SJSA1 (cell line): Measurements from ENCODE around the gene RAB3GAP1. TPM values are rescaled to one million over a fixed set of nuclear protein-coding genes. Genes with fewer than 3 reads are reported as not detected.

ENCODE experiments used
- DNase-seq, 2 experiments: peaks; one replicate each; pipeline ENCODE4 v3.0.0-alpha.2; 2015 to 2020; ENCODE audit warnings: low spot score in 2 of 2, low read depth in 1 of 2
- H3K27ac ChIP-seq: fragments of 250-450 bp; sonication (Bioruptor Pico); 2 replicates; pipeline ENCODE4 v1.5.1; 2020; ENCODE audit warnings: mild to moderate bottlenecking, moderate library complexity
- H3K27me3 ChIP-seq: fragments of 250-450 bp; sonication (Bioruptor Pico); replicated peaks from 2 replicates; pipeline ENCODE4 v1.5.1; 2020; ENCODE audit warnings: mild to moderate bottlenecking, moderate library complexity
- H3K36me3 ChIP-seq: fragments of 250-450 bp; sonication (Bioruptor Pico); 2 replicates; pipeline ENCODE4 v1.5.1; 2020; ENCODE audit warnings: mild to moderate bottlenecking
- H3K4me1 ChIP-seq: fragments of 250-450 bp; sonication (Bioruptor Pico); replicated peaks from 2 replicates; pipeline ENCODE4 v1.6.1; 2021; ENCODE audit warnings: mild to moderate bottlenecking
- H3K4me3 ChIP-seq: fragments of 250-450 bp; sonication (Bioruptor Pico); 2 replicates; pipeline ENCODE4 v1.5.1; 2020; ENCODE audit warnings: mild to moderate bottlenecking
- H3K9me3 ChIP-seq: fragments of 250-450 bp; sonication (Bioruptor Pico); replicated peaks from 2 replicates; pipeline ENCODE4 v1.5.1; 2020; ENCODE audit warnings: mild to moderate bottlenecking
- total RNA-seq: library from RNA; depleted of rRNA; stranded (reverse); fragments of >200 nt; shearing (Covaris generic); gene quantifications from 2 replicates; pipeline ENCODE4 v1.2.3, GENCODE V29; 2014

RAB3GAP1 gene
- total RNA-seq, 1 experiment from 2014 or later: 56.5 TPM

DNA sequence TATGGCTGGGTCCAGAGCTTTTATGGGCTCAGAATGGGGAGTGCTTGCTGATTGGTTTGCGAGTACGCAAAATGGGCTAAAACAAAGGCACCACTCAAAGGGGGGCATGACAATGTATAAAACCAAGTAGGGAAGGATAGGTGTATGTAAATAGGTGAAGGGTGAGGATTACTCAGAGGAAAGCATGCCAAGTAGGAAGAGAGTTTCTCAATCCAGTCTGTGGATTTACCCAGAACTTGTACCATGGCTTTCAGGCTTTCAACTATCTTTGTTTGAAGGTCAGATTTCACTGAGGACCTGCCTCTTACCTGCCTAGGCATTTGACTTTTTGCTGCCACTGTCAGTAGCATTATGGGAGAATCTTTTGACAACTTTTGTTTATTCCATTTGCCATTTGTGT, 92.3 kb downstream of the RAB3GAP1 start:
- Histone ChIP-seq H3K4me1 (no peaks in the 10 kb centered on the region), H3K9me3 (no peaks in the 10 kb centered on the region; the same call in 1 of the 2 replicates), H3K4me3 (no peak overlapping the region), H3K27ac (no peak overlapping the region), H3K36me3 (peaks cover 28% of the 10 kb centered on the region), H3K27me3 (no peaks in the 10 kb centered on the region)
- DNase-seq: no peak

DNA sequence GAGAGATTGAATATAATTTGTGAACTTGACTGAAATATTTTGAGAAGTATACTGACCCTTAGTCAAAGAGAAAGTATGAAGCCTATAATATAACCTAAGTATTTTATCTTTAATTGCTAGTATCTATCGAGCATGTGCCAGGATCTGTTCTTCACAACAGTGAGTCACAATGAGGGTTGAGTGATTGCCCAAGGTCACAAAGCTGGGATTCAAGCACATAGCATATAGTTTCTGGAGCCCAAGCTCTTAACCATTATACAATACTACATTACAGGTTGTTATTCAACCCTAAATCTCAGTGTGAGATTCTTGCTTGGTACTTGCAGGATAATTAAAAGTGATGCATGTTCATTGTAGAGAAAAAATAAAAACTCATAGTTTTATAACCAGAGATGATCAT, 97.2 kb downstream of the RAB3GAP1 start:
- DNase-seq: no peak
- Histone ChIP-seq H3K36me3 (peaks cover 32% of the 10 kb centered on the region), H3K4me1 (no peaks in the 10 kb centered on the region)

GRCh38 chr2:135150725-135151124, 98.6 kb downstream of the RAB3GAP1 start:
- Histone ChIP-seq H3K27ac (no peak overlapping the region), H3K36me3 (peaks cover 39% of the 10 kb centered on the region), H3K9me3 (no peaks in the 10 kb centered on the region), H3K4me3 (no peak overlapping the region), H3K4me1 (no peaks in the 10 kb centered on the region), H3K27me3 (no peaks in the 10 kb centered on the region)
- DNase-seq: no peak

More for the DNA sequence above, 97.2 kb downstream of the RAB3GAP1 start:
- Histone ChIP-seq H3K9me3 (no peaks in the 10 kb centered on the region), H3K27me3 (no peaks in the 10 kb centered on the region), H3K27ac (no peak overlapping the region), H3K4me3 (no peak overlapping the region)

GRCh38 chr2:135151615-135152014, 99.5 kb downstream of the RAB3GAP1 start:
- H3K4me1 ChIP-seq: no peaks in the 10 kb centered on the region
- H3K9me3 ChIP-seq: no peaks in the 10 kb centered on the region
- no peaks in the 10 kb centered on the region for H3K27me3 ChIP-seq
- H3K4me3 ChIP-seq: no peak overlapping the region
- peaks cover 46% of the 10 kb centered on the region for H3K36me3 ChIP-seq
- no peak overlapping the region for H3K27ac ChIP-seq
- DNase-seq: no peak

DNA sequence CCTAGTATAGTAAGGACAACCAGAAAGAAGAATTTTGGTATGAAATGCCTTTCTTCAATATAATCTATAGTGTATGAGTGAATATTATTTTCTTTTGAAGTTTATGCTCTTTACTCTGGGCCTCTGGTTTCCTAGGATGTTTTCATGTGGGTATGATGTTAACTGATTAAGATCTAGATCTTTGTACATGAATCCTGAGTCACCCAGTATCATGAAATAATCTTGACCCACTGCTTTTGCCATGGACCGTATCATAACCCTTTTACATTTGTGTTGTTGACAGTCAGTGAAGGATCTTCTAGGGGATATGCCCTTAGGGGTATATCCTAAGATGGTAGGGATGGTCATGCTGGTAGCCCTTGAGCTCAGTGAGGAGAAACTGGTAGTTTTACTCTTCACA, 100.3 kb downstream of the RAB3GAP1 start:
- H3K36me3 ChIP-seq: peaks cover 50% of the 10 kb centered on the region
- no peaks in the 10 kb centered on the region for H3K27me3 ChIP-seq
- H3K4me1 ChIP-seq: no peaks in the 10 kb centered on the region
- no peak for DNase-seq
- H3K9me3 ChIP-seq: no peaks in the 10 kb centered on the region
- H3K27ac ChIP-seq: no peak overlapping the region
- no peak overlapping the region for H3K4me3 ChIP-seq

DNA sequence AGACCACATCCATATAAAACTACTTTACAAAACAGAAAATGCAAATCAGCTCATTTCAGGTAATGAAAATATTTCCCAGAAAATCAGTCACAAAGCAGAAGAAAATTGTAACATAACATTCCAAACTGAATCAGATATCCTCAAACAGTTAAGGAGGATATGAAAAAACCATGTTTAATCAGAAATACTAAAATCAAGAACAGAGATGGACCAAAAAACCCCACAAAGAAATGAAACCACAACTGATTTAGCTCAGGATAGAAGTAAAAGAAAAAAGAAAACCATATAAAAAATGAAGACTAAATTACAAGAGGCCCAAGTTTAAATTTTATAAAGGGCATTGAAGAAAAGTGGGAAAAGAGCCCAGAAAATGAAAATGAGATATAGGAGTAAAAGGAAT, 102.9 kb downstream of the RAB3GAP1 start:
- peaks cover 64% of the 10 kb centered on the region for H3K36me3 ChIP-seq
- no peak for DNase-seq
- no peaks in the 10 kb centered on the region for H3K9me3 ChIP-seq
- H3K27me3 ChIP-seq: no peaks in the 10 kb centered on the region
- no peak overlapping the region for H3K4me3 ChIP-seq
- H3K4me1 ChIP-seq: no peaks in the 10 kb centered on the region
- H3K27ac ChIP-seq: no peak overlapping the region

GRCh38 chr2:135157856-135158255, 105.8 kb downstream of the RAB3GAP1 start:
- DNase-seq: no peak
- H3K27me3 ChIP-seq: no peaks in the 10 kb centered on the region
- H3K27ac ChIP-seq: no peak overlapping the region
- no peaks in the 10 kb centered on the region for H3K4me1 ChIP-seq
- H3K9me3 ChIP-seq: no peaks in the 10 kb centered on the region
- H3K4me3 ChIP-seq: no peak overlapping the region
- H3K36me3 ChIP-seq: peaks cover 58% of the 10 kb centered on the region

DNA sequence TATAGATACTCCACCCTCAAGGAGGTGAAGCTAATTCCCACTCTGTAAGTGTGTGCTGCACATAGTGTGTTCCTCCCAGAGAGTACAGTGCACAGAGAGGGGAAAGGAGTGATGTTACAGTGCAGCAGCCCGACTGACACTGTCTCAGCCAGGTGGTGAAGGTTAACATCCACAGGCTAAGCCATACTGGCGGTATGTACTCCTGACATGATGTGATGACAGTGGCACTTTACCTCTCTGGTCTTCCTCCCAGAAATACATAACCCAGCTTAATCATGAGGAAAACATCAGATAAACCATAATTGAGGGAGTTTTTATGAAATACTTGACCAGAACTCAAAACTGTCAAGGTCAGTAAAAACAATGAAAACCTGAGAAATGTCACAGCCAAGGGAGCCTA, 107.1 kb downstream of the RAB3GAP1 start:
- peaks cover 51% of the 10 kb centered on the region for H3K36me3 ChIP-seq
- H3K9me3 ChIP-seq: no peaks in the 10 kb centered on the region
- no peaks in the 10 kb centered on the region for H3K4me1 ChIP-seq
- DNase-seq: no peak
- no peak overlapping the region for H3K27ac ChIP-seq
- H3K27me3 ChIP-seq: no peaks in the 10 kb centered on the region
- H3K4me3 ChIP-seq: no peak overlapping the region

DNA sequence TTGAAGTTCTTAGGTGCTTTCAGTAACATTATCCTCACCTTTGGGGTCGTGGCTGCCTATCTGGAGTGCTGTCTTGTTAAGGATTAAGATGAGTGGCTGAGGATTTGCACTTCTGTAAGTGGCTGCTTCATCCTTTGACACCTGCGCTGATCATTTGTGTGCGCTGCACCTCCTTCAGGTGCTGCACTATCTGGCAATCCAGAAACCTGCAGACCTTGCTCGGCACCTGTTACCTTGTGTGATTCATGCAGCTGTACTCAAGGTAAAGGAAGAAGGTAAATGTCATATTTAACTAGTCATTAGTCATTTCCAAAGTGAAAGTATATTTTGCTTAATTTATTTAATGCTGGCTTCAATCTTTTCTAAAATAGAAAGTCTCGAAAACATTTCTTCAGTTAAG, 110.3 kb downstream of the RAB3GAP1 start:
- peaks cover 50% of the 10 kb centered on the region for H3K36me3 ChIP-seq
- no peak overlapping the region for H3K27ac ChIP-seq
- H3K27me3 ChIP-seq: no peaks in the 10 kb centered on the region
- DNase-seq: no peak
- H3K9me3 ChIP-seq: no peaks in the 10 kb centered on the region
- no peaks in the 10 kb centered on the region for H3K4me1 ChIP-seq
- H3K4me3 ChIP-seq: no peak overlapping the region

DNA sequence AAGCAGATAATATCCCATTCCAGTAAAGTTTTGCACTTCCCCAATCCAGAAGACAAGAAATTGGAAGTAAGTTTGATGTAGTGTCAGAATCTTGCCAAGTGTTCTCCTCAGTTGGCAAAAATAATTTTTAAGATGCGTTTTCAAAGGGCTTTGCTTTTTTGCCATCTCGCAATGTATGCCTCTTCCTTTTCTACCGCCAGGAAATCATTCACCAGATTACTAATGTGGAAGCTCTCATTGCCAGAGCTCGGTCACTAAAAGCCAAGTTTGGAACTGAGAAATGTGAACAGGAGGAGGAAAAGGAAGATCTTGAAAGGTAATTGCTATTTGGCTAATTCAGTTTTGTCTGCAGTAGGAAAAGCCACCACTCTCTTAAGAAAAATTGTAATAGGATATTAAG, 110.7 kb downstream of the RAB3GAP1 start:
- H3K27ac ChIP-seq: no peak overlapping the region
- H3K36me3 ChIP-seq: peaks cover 54% of the 10 kb centered on the region
- no peaks in the 10 kb centered on the region for H3K4me1 ChIP-seq
- no peak overlapping the region for H3K4me3 ChIP-seq
- no peaks in the 10 kb centered on the region for H3K27me3 ChIP-seq
- H3K9me3 ChIP-seq: no peaks in the 10 kb centered on the region
- no peak for DNase-seq

DNA sequence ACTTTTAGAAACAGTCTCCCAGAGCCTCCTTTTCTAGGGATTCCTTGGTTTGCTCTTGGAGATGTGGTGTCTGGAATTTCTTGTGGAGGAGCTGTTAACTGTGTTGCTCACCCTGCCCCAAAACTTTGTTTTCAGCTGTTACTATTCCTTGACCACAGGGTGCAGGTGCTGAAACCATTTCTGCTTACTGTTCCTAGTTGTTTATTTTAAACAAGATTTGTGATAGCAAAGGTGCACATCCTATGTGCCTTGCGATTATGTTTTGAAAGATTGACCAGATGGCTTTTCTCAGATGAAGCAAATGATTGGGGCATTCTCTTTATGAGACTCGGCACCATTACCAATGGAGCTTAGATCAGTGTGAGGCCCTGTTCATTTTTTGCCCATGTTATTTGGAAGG, 111.2 kb downstream of the RAB3GAP1 start:
- Histone ChIP-seq H3K4me3 (no peak overlapping the region), H3K4me1 (no peaks in the 10 kb centered on the region), H3K36me3 (peaks cover 54% of the 10 kb centered on the region), H3K27me3 (no peaks in the 10 kb centered on the region), H3K27ac (no peak overlapping the region), H3K9me3 (no peaks in the 10 kb centered on the region)
- no peak for DNase-seq

GRCh38 chr2:135163901-135164300, 111.8 kb downstream of the RAB3GAP1 start:
- H3K27ac ChIP-seq: no peak overlapping the region
- no peaks in the 10 kb centered on the region for H3K27me3 ChIP-seq
- H3K36me3 ChIP-seq: peaks cover 55% of the 10 kb centered on the region
- H3K9me3 ChIP-seq: no peaks in the 10 kb centered on the region
- DNase-seq: no peak
- H3K4me1 ChIP-seq: no peaks in the 10 kb centered on the region
- no peak overlapping the region for H3K4me3 ChIP-seq

DNA sequence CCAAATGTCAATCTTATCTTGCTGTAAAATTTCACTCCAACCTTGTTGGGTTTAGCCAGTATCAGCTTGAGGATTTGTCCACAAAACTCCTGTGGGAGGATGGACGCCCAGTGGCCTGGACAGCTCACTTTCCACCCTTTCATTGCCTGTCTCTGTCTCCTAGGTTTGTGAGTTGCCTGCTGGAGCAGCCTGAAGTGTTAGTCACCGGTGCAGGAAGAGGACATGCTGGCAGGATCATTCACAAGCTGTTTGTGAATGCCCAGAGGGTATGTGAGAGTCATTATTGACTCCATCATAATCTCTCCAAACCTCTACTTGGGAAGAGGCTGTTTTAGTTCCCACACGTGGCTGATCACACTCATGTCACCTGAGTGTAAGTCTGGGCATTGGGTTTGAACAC, 112.3 kb downstream of the RAB3GAP1 start:
- Histone ChIP-seq H3K4me1 (no peaks in the 10 kb centered on the region), H3K27me3 (no peaks in the 10 kb centered on the region), H3K27ac (no peak overlapping the region), H3K36me3 (peaks cover 59% of the 10 kb centered on the region), H3K4me3 (no peak overlapping the region), H3K9me3 (no peaks in the 10 kb centered on the region)
- DNase-seq: no peak

DNA sequence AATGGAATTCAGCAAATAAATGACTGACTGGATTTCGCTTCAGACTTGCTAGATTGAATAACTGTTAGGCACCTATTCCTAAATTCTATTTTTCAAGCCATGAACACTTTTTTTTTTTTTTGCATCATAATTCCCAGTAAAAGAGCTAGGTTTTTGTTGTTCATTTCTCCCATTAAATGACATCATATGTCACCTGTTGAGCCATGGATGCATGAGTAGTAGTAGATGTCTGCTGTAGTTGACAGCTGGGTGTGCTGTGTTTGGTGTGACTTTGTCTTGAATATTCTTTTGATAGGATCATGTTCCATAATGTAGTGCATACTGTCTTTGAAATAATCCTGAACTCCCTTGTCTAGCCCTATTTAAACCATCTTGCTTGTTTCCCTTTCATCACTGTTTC, 115.2 kb downstream of the RAB3GAP1 start:
- H3K9me3 ChIP-seq: no peaks in the 10 kb centered on the region
- peaks cover 75% of the 10 kb centered on the region for H3K36me3 ChIP-seq
- no peak overlapping the region for H3K4me3 ChIP-seq
- no peak for DNase-seq
- H3K4me1 ChIP-seq: no peaks in the 10 kb centered on the region
- H3K27ac ChIP-seq: no peak overlapping the region
- H3K27me3 ChIP-seq: no peaks in the 10 kb centered on the region

DNA sequence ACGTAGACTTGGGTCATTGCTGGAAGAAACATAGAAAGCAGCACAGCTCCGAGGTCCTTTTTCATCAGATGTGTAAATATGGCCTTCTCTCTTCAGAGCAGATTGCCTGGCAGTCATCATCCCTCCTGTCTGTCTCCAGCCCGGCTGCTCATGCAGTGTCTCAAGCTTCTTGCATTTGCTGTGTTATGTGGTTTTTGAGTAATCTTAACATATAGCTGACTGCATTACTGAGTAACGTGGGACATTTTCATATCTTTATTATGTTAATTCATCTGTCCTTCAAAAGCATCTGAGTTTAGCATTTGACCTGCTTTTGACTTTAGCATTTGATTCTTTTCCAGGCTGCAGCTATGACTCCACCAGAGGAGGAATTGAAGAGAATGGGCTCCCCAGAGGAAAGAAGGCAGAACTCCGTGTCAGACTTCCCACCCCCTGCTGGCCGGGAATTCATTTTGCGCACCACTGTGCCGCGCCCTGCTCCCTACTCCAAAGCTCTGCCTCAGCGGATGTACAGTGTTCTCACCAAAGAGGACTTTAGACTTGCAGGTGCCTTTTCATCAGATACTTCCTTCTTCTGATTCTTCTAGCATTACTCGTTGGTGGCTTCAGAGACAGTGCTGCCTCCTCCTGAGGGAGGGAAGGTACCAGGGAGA, 116.2 kb downstream of the RAB3GAP1 start:
- no peaks in the 10 kb centered on the region for H3K27me3 ChIP-seq
- no peaks in the 10 kb centered on the region for H3K9me3 ChIP-seq
- H3K36me3 ChIP-seq: peaks cover 66% of the 10 kb centered on the region
- no peak for DNase-seq
- H3K4me3 ChIP-seq: no peak overlapping the region
- H3K4me1 ChIP-seq: no peaks in the 10 kb centered on the region
- no peak overlapping the region for H3K27ac ChIP-seq
